IMR-90 (cell line): Measurements from ENCODE around the gene DHX9. TPM values are rescaled to one million over a fixed set of nuclear protein-coding genes. Genes with fewer than 3 reads are reported as not detected.

Experiments
- ATAC-seq: fragments of 200-7000 bp; cut with Tn5 transposase; 2 replicates; pipeline ENCODE4 v1.9.1; 2020; ENCODE audit warnings: low read depth, mild to moderate bottlenecking, moderate library complexity
- BruUV-seq: library from RNA; stranded (reverse); fragments of 400-500 nt; replicated peaks from 2 replicates; lab custom pipeline; 2021; lab: Mats Ljungman, UMichigan
- CTCF ChIA-PET: fragments of 300-600 bp; formaldehyde crosslinking; extraction: SDS; loops from one replicate; lab custom pipeline; 2021; ENCODE audit warnings: antibody characterized with exemption; lab: Yijun Ruan, JAX
- POLR2A ChIA-PET: fragments of 300-600 bp; sonication (Branson Sonifier 250); formaldehyde crosslinking; loops from one replicate; lab custom pipeline; 2022; ENCODE audit warnings: antibody characterized with exemption; ENCODE audit not compliant: unreplicated experiment; lab: Charles Lee
- DNase-seq: peaks from one replicate; pipeline ENCODE4 v3.0.0; 2013
- H2AFZ ChIP-seq: replicated peaks from 2 replicates; pipeline ENCODE3; 2013; ENCODE audit warnings: low read length, mild to moderate bottlenecking; ENCODE audit not compliant: poor library complexity
- H2AK5ac ChIP-seq: 2 replicates; pipeline ENCODE4 v1.6.1; 2013; ENCODE audit warnings: low read depth, low read length, inconsistent platforms
- H2AK9ac ChIP-seq: replicated peaks from 2 replicates; pipeline ENCODE3; 2013; ENCODE audit warnings: mild to moderate bottlenecking, low read depth, low read length, moderate library complexity; ENCODE audit not compliant: poor library complexity
- H2BK120ac ChIP-seq: 2 replicates; pipeline ENCODE4 v1.6.1; 2013; ENCODE audit warnings: low read depth, low read length, inconsistent platforms
- H2BK15ac ChIP-seq: 3 replicates; pipeline ENCODE4 v1.6.1; 2013; ENCODE audit warnings: low read depth, low read length, inconsistent platforms
- H2BK20ac ChIP-seq: 2 replicates; pipeline ENCODE4 v1.6.1; 2013; ENCODE audit warnings: low read depth, mild to moderate bottlenecking, inconsistent platforms, low read length, moderate library complexity
- H2BK5ac ChIP-seq: 2 replicates; pipeline ENCODE4 v1.6.1; 2013; ENCODE audit warnings: mild to moderate bottlenecking, low read depth, low read length, inconsistent platforms; ENCODE audit not compliant: poor library complexity, severe bottlenecking
- H3K14ac ChIP-seq: replicated peaks from 2 replicates; pipeline ENCODE4 v1.6.1; 2013; ENCODE audit warnings: low read depth, low read length, inconsistent platforms
- H3K18ac ChIP-seq: 2 replicates; pipeline ENCODE4 v1.6.1; 2013; ENCODE audit warnings: low read depth, low read length, control low read depth
- H3K23ac ChIP-seq: 2 replicates; pipeline ENCODE4 v1.6.1; 2013; ENCODE audit warnings: low read depth, low read length, inconsistent platforms
- H3K27ac ChIP-seq: 2 replicates; pipeline ENCODE4 v1.5.1; 2013; ENCODE audit warnings: mild to moderate bottlenecking, control low read depth, low read length; ENCODE audit not compliant: insufficient read depth
- H3K27me3 ChIP-seq: 2 replicates; pipeline ENCODE4 v1.6.1; 2013; ENCODE audit warnings: low read length; ENCODE audit not compliant: control insufficient read depth, insufficient read depth
- H3K36me3 ChIP-seq: 2 replicates; pipeline ENCODE4 v1.6.1; 2013; ENCODE audit warnings: low read length, mixed read lengths; ENCODE audit not compliant: control insufficient read depth, insufficient read depth
- H3K4ac ChIP-seq: 2 replicates; pipeline ENCODE4 v1.6.1; 2013; ENCODE audit warnings: low read depth, low read length, inconsistent platforms
- H3K4me1 ChIP-seq: 2 replicates; pipeline ENCODE4 v1.6.1; 2013; ENCODE audit warnings: low read length, mixed read lengths; ENCODE audit not compliant: control insufficient read depth, insufficient read depth
- H3K4me2 ChIP-seq: 2 replicates; pipeline ENCODE4 v1.6.1; 2013; ENCODE audit warnings: low read depth, mild to moderate bottlenecking, control low read depth, low read length, moderate library complexity
- H3K4me3 ChIP-seq: 2 replicates; pipeline ENCODE4 v1.5.1; 2013; ENCODE audit warnings: low read depth, mild to moderate bottlenecking, control low read depth, low read length, moderate library complexity; ENCODE audit not compliant: insufficient read depth
- H3K56ac ChIP-seq: 2 replicates; pipeline ENCODE4 v1.6.1; 2013; ENCODE audit warnings: low read length, inconsistent platforms; ENCODE audit not compliant: insufficient read depth; ENCODE audit errors: extremely low read depth
- H3K79me1 ChIP-seq, 2 experiments: 2 replicates each; pipeline ENCODE4 v1.6.1; 2013; ENCODE audit warnings: low read length in 2 of 2, inconsistent platforms in 1 of 2, low read depth in 1 of 2
- H3K9ac ChIP-seq: 2 replicates; pipeline ENCODE4 v1.6.1; 2013; ENCODE audit warnings: low read depth, low read length, control low read depth
- H3K9me1 ChIP-seq: 2 replicates; pipeline ENCODE4 v1.6.1; 2013; ENCODE audit warnings: low read length, inconsistent platforms; ENCODE audit not compliant: insufficient read depth
- H3K9me3 ChIP-seq: 2 replicates; pipeline ENCODE4 v1.6.1; 2013; ENCODE audit warnings: low read length; ENCODE audit not compliant: control insufficient read depth, insufficient read depth
- H4K20me1 ChIP-seq: 2 replicates; pipeline ENCODE4 v1.6.1; 2013; ENCODE audit warnings: low read length, inconsistent platforms; ENCODE audit not compliant: insufficient read depth
- H4K5ac ChIP-seq: 2 replicates; pipeline ENCODE4 v1.6.1; 2013; ENCODE audit warnings: mild to moderate bottlenecking, low read depth, low read length, control low read depth
- H4K8ac ChIP-seq, 2 experiments: 2 replicates each; pipeline ENCODE4 v1.6.1; 2013; ENCODE audit warnings: low read depth in 2 of 2, low read length in 2 of 2, control low read depth in 1 of 2, inconsistent platforms in 1 of 2
- H4K91ac ChIP-seq: 2 replicates; pipeline ENCODE4 v1.6.1; 2013; ENCODE audit warnings: low read depth, low read length, inconsistent platforms; ENCODE audit not compliant: insufficient read depth
- BHLHE40 ChIP-seq: fragments of 150-350 bp; IDR thresholded peaks from 2 replicates; pipeline ENCODE4 v1.6.1; 2016; ENCODE audit warnings: mild to moderate bottlenecking, low read depth, low read length
- MAFK ChIP-seq: IDR thresholded peaks from 2 replicates; pipeline ENCODE4 v1.6.1; 2012; ENCODE audit warnings: low read depth, low read length, improper control_type of control experiment
- MAZ ChIP-seq: IDR thresholded peaks from 2 replicates; pipeline ENCODE4 v1.6.1; 2012; ENCODE audit warnings: low read depth, mild to moderate bottlenecking, low read length, improper control_type of control experiment, moderate library complexity, borderline replicate concordance
- SMC3 ChIP-seq: fragments of 150-350 bp; IDR thresholded peaks from 2 replicates; pipeline ENCODE4 v1.6.1; 2016; ENCODE audit warnings: low read depth, mild to moderate bottlenecking, antibody characterized with exemption, low read length, moderate library complexity
- WGBS, 2 experiments: methylation state at CpG; one replicate each; pipeline versions ENCODE4 v1.1.5 to v1.1.7; 2013; ENCODE audit warnings: missing lambda C conversion rate in 2 of 2; ENCODE audit not compliant: insufficient read length in 1 of 2; ENCODE audit errors: extremely low coverage in 2 of 2; 5-methylcytosine and 5-hydroxymethylcytosine counted together
- dilution Hi-C: fragments of 300-500 bp; cut with HindIII; formaldehyde crosslinking; loops from one replicate; pipeline ENCODE4 v1.14.3; 2018; ENCODE audit warnings: low sequenced_read_pairs; ENCODE audit not compliant: unreplicated experiment
- in situ Hi-C: fragments of 300-500 bp; cut with MboI; formaldehyde crosslinking; loops from 3 replicates; pipeline ENCODE4 v1.14.3; 2019; ENCODE audit warnings: low sequenced_read_pairs, inconsistent platforms, mixed read lengths
- intact Hi-C: fragments of 100-400 bp; cut with micrococcal nuclease; formaldehyde crosslinking; loops from 2 replicates; pipeline ENCODE4 v1.10.0; 2022
- polyA plus RNA-seq, 3 experiments: library from polyadenylated mRNA; depleted of rRNA; stranded (reverse); fragments of >200 nt; gene quantifications; 2 replicates each; pipeline ENCODE4 v1.2.3, GENCODE V29; 2012; ENCODE audit warnings: low replicate concordance in 1 of 3
- total RNA-seq: library from RNA; depleted of rRNA; stranded (reverse); fragments of >200 nt; gene quantifications from 2 replicates; pipeline ENCODE4 v1.2.3, GENCODE V29; 2012

DHX9 gene
- total and polyA plus RNA-seq, 2 of the 4 experiments (the other 2 are of a cell fraction): 119 to 211 TPM

GRCh38 chr1:182909578-182909977 is 70.4 kb downstream of the DHX9 start:
- Histone ChIP-seq H3K4me3 (no peak overlapping the region), H4K91ac (no peak overlapping the region), H3K14ac (no peak overlapping the region), H3K4me1 (no peaks in the 10 kb centered on the region), H3K36me3 (no peaks in the 10 kb centered on the region), H3K79me1 (no peaks in the 10 kb centered on the region), H2AK9ac (no peak overlapping the region), H2BK120ac (no peak overlapping the region), H3K27ac (no peak overlapping the region), H3K18ac (no peak overlapping the region), H4K5ac (no peak overlapping the region), H3K9me3 (peaks cover 2% of the 10 kb centered on the region), H3K9me1 (no peaks in the 10 kb centered on the region), H3K9ac (no peak overlapping the region), H4K20me1 (no peaks in the 10 kb centered on the region), H4K8ac (no peak overlapping the region), H3K56ac (no peak overlapping the region), H2AK5ac (no peak overlapping the region), H2BK15ac (no peak overlapping the region), H3K4ac (no peak overlapping the region), H3K4me2 (no peak overlapping the region), H3K27me3 (peaks cover 3% of the 10 kb centered on the region; the same call in 1 of the 2 replicates), H2AFZ (no peak overlapping the region), H3K23ac (no peak overlapping the region), H2BK20ac (no peak overlapping the region), H2BK5ac (no peak overlapping the region)
- CTCF ChIA-PET: no interaction called here
- DNase-seq (no peak), ATAC-seq (no peak)
- POLR2A ChIA-PET: no interaction called here
- WGBS, 2 experiments: 47% methylated on average over 4 of the region's 4 CpGs; no CpG with 5 or more reads in 1 of the 2 experiments
- dilution Hi-C loops (no loop called here), intact Hi-C loops (loop anchor here (5.0 kb wide), 1 partner anchor 38 kb away; no protein-coding TSS in a partner anchor), in situ Hi-C loops (no loop called here)
- TF ChIP-seq BHLHE40: no peak
- TF ChIP-seq SMC3: no peak
- TF ChIP-seq MAFK: no peak
- no peak for TF ChIP-seq MAZ
- no TSS peak for BruUV-seq
